ENCODE data around the gene PLXNA4. TPM values are rescaled to one million over a fixed set of nuclear protein-coding genes. Genes with fewer than 3 reads are reported as not detected.

The PLXNA4 gene
- total RNA-seq, 1 donor from 2014 or later: 0.21 TPM

DNA sequence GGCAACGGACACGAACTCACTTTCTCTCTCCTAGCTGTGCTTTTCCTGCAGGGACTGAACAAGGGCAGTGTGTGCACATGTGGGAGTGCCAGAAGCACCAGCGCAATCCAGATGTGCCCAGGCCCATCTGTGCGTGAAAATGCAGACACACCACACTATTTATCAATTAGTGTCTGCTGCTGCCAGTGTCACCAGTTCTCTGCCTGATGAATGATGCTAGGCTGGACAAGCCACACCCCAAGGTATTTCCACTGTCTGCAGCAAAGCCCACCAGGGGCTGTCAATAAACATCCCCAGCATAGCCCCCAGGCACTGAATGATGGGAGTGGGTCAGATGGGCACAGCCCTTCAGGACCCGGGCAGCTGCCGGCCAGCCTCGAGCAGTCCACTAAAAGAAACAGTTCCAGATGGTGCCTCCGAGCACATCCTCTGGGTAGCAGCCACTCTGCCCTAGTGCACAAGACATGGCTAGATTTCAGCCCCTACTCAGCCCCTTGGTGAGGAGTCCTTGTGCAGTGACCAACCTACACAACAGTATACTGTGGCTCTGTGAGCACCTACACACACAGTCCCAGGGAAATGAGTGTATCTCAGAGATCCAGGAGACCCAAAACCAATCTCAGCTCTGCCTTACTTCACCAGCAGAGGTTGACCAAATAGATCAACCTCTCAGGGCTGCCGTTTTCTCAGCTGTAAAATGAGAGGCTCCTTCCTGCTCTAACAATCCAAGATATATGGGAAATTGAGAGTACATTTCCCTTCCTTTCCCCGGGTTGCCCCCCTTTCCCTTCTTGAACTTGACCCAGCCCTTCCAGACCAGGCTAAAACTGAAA is 314.7 kb downstream of the PLXNA4 start:
- Mint-ChIP-seq H3K36me3 (ENCODE audit: low read depth) (no peaks in the 10 kb centered on the region), H3K27ac (no peak overlapping the region), H3K4me1 (ENCODE audit: low read depth) (no peaks in the 10 kb centered on the region), H3K4me3 (ENCODE audit: low read depth) (no peak overlapping the region), H3K27me3 (ENCODE audit: low read depth) (no peaks in the 10 kb centered on the region), H3K9me3 (no peaks in the 10 kb centered on the region)
- DNase-seq (ENCODE audit: low spot score): no peak
- intact Hi-C loops (cut with micrococcal nuclease): no loop called here

DNA sequence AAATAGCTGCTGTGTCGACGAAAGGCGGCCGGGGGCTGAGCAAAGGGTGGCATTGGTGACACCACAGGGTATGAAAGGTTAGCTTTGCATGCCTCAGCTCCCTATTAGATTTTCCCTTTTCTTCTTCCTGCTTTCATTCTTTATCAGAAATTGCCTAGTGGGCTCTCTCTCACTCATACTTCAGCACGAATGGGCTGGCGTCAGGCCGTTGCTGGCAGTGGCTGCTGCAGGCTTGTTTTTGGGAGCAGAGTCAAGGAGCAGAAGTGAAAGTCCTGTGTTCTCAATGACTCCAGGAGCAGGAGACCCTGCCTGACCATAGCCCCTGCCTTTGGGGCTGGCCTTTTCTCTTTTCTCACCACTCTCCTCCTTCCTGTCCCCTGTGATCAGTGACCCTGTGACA is 318.0 kb downstream of the PLXNA4 start:
- H3K4me3 Mint-ChIP-seq (ENCODE audit: low read depth): no peak overlapping the region
- no peaks in the 10 kb centered on the region for H3K36me3 Mint-ChIP-seq (ENCODE audit: low read depth)
- no peaks in the 10 kb centered on the region for H3K4me1 Mint-ChIP-seq (ENCODE audit: low read depth)
- H3K27me3 Mint-ChIP-seq (ENCODE audit: low read depth): no peaks in the 10 kb centered on the region
- no peak overlapping the region for H3K27ac Mint-ChIP-seq
- no peaks in the 10 kb centered on the region for H3K9me3 Mint-ChIP-seq
- DNase-seq (ENCODE audit: low spot score): no peak
- intact Hi-C loops (cut with micrococcal nuclease): no loop called here

DNA sequence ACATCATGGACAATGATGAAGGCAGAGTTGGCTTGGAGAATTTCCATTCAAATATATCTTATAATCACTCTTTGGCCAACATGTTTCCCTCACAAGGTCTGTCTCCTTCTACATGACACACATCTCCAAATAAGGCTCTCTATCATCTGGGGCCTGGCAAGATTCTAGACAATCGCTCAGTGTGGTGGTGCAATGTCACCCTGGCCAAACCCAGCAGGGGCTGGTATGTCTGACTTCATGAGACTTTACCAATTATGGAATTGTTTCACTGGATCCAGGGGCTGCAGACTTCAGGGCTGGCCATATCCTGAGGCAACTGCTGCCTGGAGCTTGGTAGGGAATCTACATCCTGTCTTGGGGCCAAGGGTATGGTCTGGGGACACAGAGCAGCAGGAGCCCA is 319.0 kb downstream of the PLXNA4 start:
- H3K36me3 Mint-ChIP-seq (ENCODE audit: low read depth): no peaks in the 10 kb centered on the region
- DNase-seq (ENCODE audit: low spot score): no peak
- intact Hi-C loops (cut with micrococcal nuclease): no loop called here
- H3K4me1 Mint-ChIP-seq (ENCODE audit: low read depth): no peaks in the 10 kb centered on the region
- H3K9me3 Mint-ChIP-seq: no peaks in the 10 kb centered on the region
- no peak overlapping the region for H3K4me3 Mint-ChIP-seq (ENCODE audit: low read depth)
- no peak overlapping the region for H3K27ac Mint-ChIP-seq
- H3K27me3 Mint-ChIP-seq (ENCODE audit: low read depth): no peaks in the 10 kb centered on the region

DNA sequence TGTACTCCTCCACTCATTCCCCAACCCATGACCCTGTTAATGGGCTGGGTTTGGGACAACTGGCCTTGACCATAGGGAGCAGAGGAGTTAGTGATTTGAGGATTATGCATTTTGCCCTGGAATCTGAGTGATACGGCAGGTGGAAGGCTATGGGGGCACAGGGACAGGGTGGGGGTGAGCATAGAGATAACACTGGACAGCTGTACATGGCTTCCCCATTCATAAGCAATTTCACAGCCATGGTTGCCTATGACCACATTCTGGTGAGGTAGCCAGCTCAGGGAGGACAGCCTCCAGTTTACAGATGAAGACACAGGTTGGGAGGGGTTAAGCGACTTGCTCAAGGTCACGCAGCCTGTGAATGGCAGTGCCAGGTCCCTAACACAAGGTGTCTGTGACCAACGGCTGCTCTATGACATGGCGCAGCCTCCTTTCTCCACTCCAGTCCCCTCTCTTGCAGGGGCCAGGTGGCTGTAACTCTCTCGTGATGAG is 319.5 kb downstream of the PLXNA4 start:
- H3K27ac Mint-ChIP-seq: no peak overlapping the region
- H3K36me3 Mint-ChIP-seq (ENCODE audit: low read depth): no peaks in the 10 kb centered on the region
- H3K4me1 Mint-ChIP-seq (ENCODE audit: low read depth): no peaks in the 10 kb centered on the region
- no peaks in the 10 kb centered on the region for H3K9me3 Mint-ChIP-seq
- no peak overlapping the region for H3K4me3 Mint-ChIP-seq (ENCODE audit: low read depth)
- intact Hi-C loops (cut with micrococcal nuclease): no loop called here
- no peaks in the 10 kb centered on the region for H3K27me3 Mint-ChIP-seq (ENCODE audit: low read depth)
- DNase-seq (ENCODE audit: low spot score): no peak

DNA sequence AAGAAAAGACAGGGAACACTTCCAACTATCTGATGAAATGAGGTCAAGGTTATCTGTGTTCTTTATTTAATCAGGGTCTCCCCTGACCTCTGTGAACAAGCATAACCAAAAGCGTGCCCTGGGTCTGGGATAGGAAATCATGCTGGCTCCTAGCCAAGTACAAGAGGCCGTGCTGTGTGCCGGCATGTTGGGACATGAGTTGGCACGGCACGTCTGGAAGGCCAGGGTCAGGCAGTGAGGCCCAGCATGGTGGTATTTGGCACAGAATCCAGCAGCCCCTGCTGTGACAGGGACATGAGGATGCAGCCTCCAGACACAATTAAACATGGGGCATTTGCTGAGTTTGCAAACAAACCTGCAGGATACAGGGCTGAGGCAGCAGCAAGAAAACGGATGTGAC is 320.4 kb downstream of the PLXNA4 start:
- no peaks in the 10 kb centered on the region for H3K36me3 Mint-ChIP-seq (ENCODE audit: low read depth)

DNA sequence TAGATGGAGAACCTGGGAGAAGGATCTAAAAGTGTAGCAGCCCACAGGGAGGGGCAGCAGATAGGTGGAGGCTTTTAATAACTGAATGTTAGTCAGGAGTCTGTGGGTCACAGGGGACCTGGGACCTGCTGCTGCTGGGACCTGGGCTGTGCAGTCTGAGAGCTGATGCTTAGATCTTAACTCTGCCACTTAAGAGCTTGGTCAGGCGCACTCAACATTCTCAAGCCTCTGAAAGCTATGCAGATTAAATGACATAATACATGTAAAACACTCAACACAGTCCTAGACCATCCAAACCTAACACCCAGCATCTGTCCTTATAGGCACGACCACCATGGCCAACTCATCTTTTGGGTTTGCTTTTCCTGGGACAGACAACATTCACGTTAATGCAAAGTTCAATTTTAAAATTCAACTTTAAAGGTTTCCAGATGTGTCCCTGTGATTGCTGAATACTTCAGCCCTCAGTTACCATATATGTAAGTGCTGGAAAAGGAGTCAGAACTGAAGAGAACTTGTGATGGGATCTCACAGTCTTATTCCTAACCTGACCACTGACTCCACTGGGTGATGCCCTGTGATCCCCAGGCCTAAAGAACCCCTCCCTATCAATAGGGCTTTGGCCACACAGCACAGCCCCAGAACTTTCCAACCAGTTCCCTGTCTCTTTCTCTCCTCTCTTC is 321.0 kb downstream of the PLXNA4 start:
- Mint-ChIP-seq H3K4me1 (ENCODE audit: low read depth) (no peaks in the 10 kb centered on the region), H3K27me3 (ENCODE audit: low read depth) (peaks cover 4% of the 10 kb centered on the region), H3K9me3 (no peaks in the 10 kb centered on the region), H3K36me3 (ENCODE audit: low read depth) (no peaks in the 10 kb centered on the region), H3K4me3 (ENCODE audit: low read depth) (no peak overlapping the region), H3K27ac (no peak overlapping the region)
- DNase-seq (ENCODE audit: low spot score): no peak
- intact Hi-C loops (cut with micrococcal nuclease): no loop called here

More for the DNA sequence above, 320.4 kb downstream of the PLXNA4 start:
- no peak overlapping the region for H3K27ac Mint-ChIP-seq
- no peaks in the 10 kb centered on the region for H3K4me1 Mint-ChIP-seq (ENCODE audit: low read depth)
- no peak overlapping the region for H3K4me3 Mint-ChIP-seq (ENCODE audit: low read depth)
- no peaks in the 10 kb centered on the region for H3K9me3 Mint-ChIP-seq
- DNase-seq (ENCODE audit: low spot score): no peak
- H3K27me3 Mint-ChIP-seq (ENCODE audit: low read depth): peaks cover 2% of the 10 kb centered on the region
- intact Hi-C loops (cut with micrococcal nuclease): no loop called here

DNA sequence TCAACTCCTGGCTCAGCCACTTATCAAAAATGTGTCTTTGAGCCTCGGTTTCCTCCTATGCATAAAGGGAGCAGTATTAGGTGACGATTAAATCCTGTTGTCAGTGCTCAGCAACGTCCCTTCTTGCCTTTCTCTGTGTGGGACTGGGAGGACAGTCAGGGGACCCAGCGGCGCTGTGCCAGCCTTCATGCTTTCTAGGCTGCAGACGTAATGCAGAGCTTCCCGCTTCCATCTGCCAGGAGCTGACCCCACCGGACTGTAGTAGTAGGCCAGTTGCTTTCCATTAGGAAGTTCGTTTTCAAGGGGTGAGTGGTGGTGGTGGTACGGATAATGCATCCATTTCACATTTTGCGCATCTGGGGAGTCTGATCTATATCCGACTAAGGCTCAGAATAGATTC is 321.8 kb downstream of the PLXNA4 start:
- H3K36me3 Mint-ChIP-seq (ENCODE audit: low read depth): no peaks in the 10 kb centered on the region
- no peaks in the 10 kb centered on the region for H3K9me3 Mint-ChIP-seq
- no peak overlapping the region for H3K27ac Mint-ChIP-seq
- no peak for DNase-seq (ENCODE audit: low spot score)
- H3K4me3 Mint-ChIP-seq (ENCODE audit: low read depth): no peak overlapping the region
- intact Hi-C loops (cut with micrococcal nuclease): no loop called here
- no peaks in the 10 kb centered on the region for H3K4me1 Mint-ChIP-seq (ENCODE audit: low read depth)
- peaks cover 7% of the 10 kb centered on the region for H3K27me3 Mint-ChIP-seq (ENCODE audit: low read depth)

DNA sequence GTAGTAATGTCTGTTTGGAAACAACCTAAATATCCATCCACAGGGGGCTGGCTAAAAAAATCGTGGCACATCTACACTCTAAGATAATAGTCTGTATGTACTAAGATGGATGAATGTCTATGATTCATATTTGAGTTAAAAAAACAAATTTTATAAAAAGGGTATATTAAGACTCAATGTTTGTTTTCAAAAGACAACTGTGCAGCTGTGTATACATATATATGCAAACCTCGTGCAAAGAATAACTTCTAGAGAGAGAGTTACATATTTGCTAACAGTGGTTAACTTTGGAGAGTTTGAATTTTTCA is 323.5 kb downstream of the PLXNA4 start:
- DNase-seq (ENCODE audit: low spot score): no peak
- intact Hi-C loops (cut with micrococcal nuclease): no loop called here
- no peaks in the 10 kb centered on the region for H3K36me3 Mint-ChIP-seq (ENCODE audit: low read depth)
- H3K4me3 Mint-ChIP-seq (ENCODE audit: low read depth): no peak overlapping the region
- peaks cover 7% of the 10 kb centered on the region for H3K27me3 Mint-ChIP-seq (ENCODE audit: low read depth)
- H3K9me3 Mint-ChIP-seq: no peaks in the 10 kb centered on the region
- H3K27ac Mint-ChIP-seq: no peak overlapping the region
- no peaks in the 10 kb centered on the region for H3K4me1 Mint-ChIP-seq (ENCODE audit: low read depth)

DNA sequence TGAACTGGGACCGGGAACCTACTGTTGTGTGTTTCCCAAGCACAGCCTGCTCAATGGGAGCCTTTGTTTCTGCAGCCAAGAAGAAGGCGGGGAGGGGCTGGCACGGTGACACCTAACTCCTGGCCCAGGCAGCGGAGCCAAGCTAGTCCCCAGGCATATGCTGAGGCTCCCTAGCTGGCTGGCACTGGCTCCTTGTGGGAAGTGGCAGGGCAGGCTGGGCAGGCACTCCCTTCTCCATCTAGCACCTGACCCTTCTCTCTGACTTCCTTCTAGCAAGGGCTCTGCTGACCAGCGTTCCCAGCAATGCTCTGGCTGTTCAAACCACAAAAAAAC is 325.0 kb downstream of the PLXNA4 start:
- Mint-ChIP-seq H3K27ac (no peak overlapping the region), H3K36me3 (ENCODE audit: low read depth) (no peaks in the 10 kb centered on the region), H3K4me3 (ENCODE audit: low read depth) (no peak overlapping the region), H3K9me3 (no peaks in the 10 kb centered on the region), H3K4me1 (ENCODE audit: low read depth) (no peaks in the 10 kb centered on the region), H3K27me3 (ENCODE audit: low read depth) (peaks cover 7% of the 10 kb centered on the region)
- intact Hi-C loops (cut with micrococcal nuclease): no loop called here
- DNase-seq (ENCODE audit: low spot score): no peak

DNA sequence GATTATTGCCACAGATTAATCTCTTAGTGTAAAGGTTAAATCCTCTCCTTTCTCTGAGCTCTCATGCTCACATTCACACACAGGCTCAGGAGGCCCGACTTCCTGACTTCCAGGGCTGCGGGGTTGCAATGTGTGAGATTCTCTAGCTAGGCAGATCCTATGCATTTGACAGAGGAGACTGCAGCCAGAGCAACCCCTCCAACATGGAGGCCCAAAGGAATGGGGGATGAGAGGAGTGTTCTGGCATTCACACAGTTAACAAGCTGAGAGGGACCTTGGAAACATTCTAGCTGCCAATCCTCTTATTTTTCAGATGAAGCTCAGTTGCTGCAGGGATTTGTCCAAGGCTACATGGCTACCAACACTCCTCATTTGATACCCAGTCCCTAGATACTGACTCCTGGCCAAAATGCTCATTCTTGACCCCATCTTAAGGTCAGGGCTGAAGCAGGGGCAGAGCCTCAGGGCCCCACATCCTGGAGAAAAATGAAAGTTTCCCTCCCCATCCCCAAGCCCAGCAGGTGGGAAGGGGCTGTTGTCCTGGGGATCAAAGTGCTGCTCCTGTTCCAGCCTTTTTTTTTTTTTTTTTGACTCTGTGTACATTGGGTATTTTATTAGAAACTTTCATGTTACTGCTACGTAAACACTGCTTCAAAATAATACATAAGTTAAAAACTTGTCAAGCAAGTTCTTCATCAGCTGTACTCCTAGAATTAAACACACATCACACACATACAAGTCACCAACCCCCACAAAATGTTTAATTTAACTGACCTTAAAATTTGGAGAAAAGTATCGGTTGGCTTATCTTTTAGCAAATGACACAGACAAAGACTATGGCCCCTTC is 325.6 kb downstream of the PLXNA4 start:
- no peak overlapping the region for H3K27ac Mint-ChIP-seq
- H3K9me3 Mint-ChIP-seq: peaks cover 1% of the 10 kb centered on the region
- no peaks in the 10 kb centered on the region for H3K4me1 Mint-ChIP-seq (ENCODE audit: low read depth)
- no peak overlapping the region for H3K4me3 Mint-ChIP-seq (ENCODE audit: low read depth)
- intact Hi-C loops (cut with micrococcal nuclease): no loop called here
- no peak for DNase-seq (ENCODE audit: low spot score)
- H3K36me3 Mint-ChIP-seq (ENCODE audit: low read depth): no peaks in the 10 kb centered on the region
- peaks cover 7% of the 10 kb centered on the region for H3K27me3 Mint-ChIP-seq (ENCODE audit: low read depth)

DNA sequence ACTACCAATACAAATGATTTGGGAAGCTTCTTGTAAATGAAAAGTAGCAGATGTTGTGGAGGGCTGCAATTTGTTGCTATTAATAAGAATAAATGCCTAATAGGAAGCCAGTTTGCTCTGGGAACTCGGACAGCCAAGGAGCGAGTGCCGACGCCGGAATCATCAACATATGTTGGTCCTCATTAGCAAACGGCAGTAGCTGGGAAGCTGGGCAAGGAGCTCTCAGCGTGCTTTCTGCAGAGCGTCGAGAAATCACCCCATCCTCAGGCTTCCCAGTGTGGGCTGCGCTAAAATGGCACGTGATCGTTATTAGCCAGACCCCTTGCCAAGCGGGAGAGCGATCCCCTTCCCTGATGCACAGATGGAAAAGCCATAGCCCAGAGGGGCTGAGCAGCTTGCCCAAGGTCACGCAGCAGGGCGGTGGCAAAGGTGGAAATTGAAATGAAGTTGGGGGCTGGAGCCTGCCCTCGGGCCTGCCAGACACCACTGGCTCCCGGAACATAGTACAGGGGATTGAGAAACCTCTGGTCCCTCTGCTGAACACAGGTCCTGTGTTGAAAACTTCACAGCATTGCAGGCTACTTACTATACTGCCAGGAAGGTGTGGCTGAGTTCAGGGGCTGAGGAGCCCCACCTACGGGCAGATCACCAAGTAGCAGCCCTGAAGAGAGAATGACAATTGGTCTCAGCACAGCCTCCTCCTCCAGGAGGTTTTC is 326.9 kb downstream of the PLXNA4 start:
- H3K4me1 Mint-ChIP-seq (ENCODE audit: low read depth): no peaks in the 10 kb centered on the region
- peaks cover 8% of the 10 kb centered on the region for H3K27me3 Mint-ChIP-seq (ENCODE audit: low read depth)

DNA sequence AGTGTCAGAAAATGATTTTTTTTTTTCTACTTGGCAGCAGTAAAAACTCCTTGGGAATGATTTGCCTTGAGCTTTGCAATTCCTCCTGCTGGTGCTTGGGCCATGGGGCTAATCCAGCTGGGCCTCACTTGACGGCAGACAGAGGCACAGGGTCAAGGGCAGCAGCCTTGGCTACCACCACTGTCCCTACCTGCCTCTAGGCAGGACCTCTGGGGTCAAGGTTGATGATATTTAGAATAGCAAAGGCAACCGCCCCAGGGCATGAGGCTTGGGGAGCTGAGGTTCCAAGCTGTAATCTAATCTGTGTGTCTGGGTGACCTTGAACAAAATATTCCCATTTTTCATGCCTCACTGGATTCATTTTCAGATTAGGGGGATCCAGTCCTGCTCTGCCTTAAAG is 327.4 kb downstream of the PLXNA4 start:
- H3K4me3 Mint-ChIP-seq (ENCODE audit: low read depth): no peak overlapping the region
- no peaks in the 10 kb centered on the region for H3K36me3 Mint-ChIP-seq (ENCODE audit: low read depth)
- peaks cover 8% of the 10 kb centered on the region for H3K27me3 Mint-ChIP-seq (ENCODE audit: low read depth)
- no peaks in the 10 kb centered on the region for H3K4me1 Mint-ChIP-seq (ENCODE audit: low read depth)
- intact Hi-C loops (cut with micrococcal nuclease): no loop called here
- DNase-seq (ENCODE audit: low spot score): no peak
- H3K9me3 Mint-ChIP-seq: peaks cover 3% of the 10 kb centered on the region
- H3K27ac Mint-ChIP-seq: no peak overlapping the region

More for the DNA sequence above, 326.9 kb downstream of the PLXNA4 start:
- H3K9me3 Mint-ChIP-seq: peaks cover 3% of the 10 kb centered on the region
- intact Hi-C loops (cut with micrococcal nuclease): no loop called here
- DNase-seq (ENCODE audit: low spot score): no peak
- no peaks in the 10 kb centered on the region for H3K36me3 Mint-ChIP-seq (ENCODE audit: low read depth)
- H3K27ac Mint-ChIP-seq: no peak overlapping the region
- no peak overlapping the region for H3K4me3 Mint-ChIP-seq (ENCODE audit: low read depth)

Data from activated T-helper 2 cell treated with anti-CD3 and anti-CD28 coated beads, Interferon-gamma antibody, Interleukin-2, Interleukin-4, amounts not matched to agents 10 μg/mL and 5 μg/mL and 100 μg/mL, durations not matched to agents 14 hours and 24 hours and 36 hours (primary cell).